ENCODE results near the gene NSD1. TPM values are rescaled to one million over a fixed set of nuclear protein-coding genes. Genes with fewer than 3 reads are reported as not detected.
"Not testable (repeated sequence)": the region's sequence is repeated elsewhere in the genome, so short reads cannot be mapped to it uniquely, and the experiment has no call there.

Gene NSD1
- total RNA-seq, 1 donor from 2014 or later, result 32.4 TPM

GRCh38 chr5:177176175-177176711, 42.7 kb downstream of the NSD1 start:
- H3K4me3 ChIP-seq (ENCODE audit: low read depth, low read length), result no peak overlapping the region
- FAIRE-seq, result no peak

GRCh38 chr5:177177847-177178437, 44.4 kb downstream of the NSD1 start:
- H3K36me3 ChIP-seq (ENCODE audit: control insufficient read depth, insufficient read depth, low read length); H3K4me3 ChIP-seq (ENCODE audit: low read depth, low read length); H3K27me3 ChIP-seq (ENCODE audit: control insufficient read depth, insufficient read depth, low read length); DNase-seq (ENCODE audit: low read depth); FAIRE-seq: not testable (repeated sequence)

More at GRCh38 chr5:177176175-177176711, 42.7 kb downstream of the NSD1 start:
- no peaks in the 10 kb centered on the region for H3K36me3 ChIP-seq (ENCODE audit: control insufficient read depth, insufficient read depth, low read length)
- no peak for DNase-seq (ENCODE audit: low read depth)
- no peaks in the 10 kb centered on the region for H3K27me3 ChIP-seq (ENCODE audit: control insufficient read depth, insufficient read depth, low read length)
- no peak for TF ChIP-seq CTCF (IDR thresholded peaks at IDR 0.05; ENCODE audit: insufficient read depth, low read length, severe bottlenecking)

GRCh38 chr5:177178733-177179304, 45.2 kb downstream of the NSD1 start:
- H3K27me3 ChIP-seq (ENCODE audit: control insufficient read depth, insufficient read depth, low read length), result no peaks in the 10 kb centered on the region
- no peak overlapping the region for H3K4me3 ChIP-seq (ENCODE audit: low read depth, low read length)
- DNase-seq (ENCODE audit: low read depth) (no peak), FAIRE-seq (no peak)
- no peak for TF ChIP-seq CTCF (IDR thresholded peaks at IDR 0.05; ENCODE audit: insufficient read depth, low read length, severe bottlenecking)
- no peaks in the 10 kb centered on the region for H3K36me3 ChIP-seq (ENCODE audit: control insufficient read depth, insufficient read depth, low read length)

- no peak for TF ChIP-seq CTCF (IDR thresholded peaks at IDR 0.05; ENCODE audit: insufficient read depth, low read length, severe bottlenecking)
- Histone ChIP-seq H3K4me3 (ENCODE audit: low read depth, low read length) (no peak overlapping the region), H3K36me3 (ENCODE audit: control insufficient read depth, insufficient read depth, low read length) (no peaks in the 10 kb centered on the region), H3K27me3 (ENCODE audit: control insufficient read depth, insufficient read depth, low read length) (no peaks in the 10 kb centered on the region)
- DNase-seq (ENCODE audit: low read depth) (no peak), FAIRE-seq (no peak)
Observed at GRCh38 chr5:177179431-177179830, 45.9 kb downstream of the NSD1 start.

GRCh38 chr5:177183142-177183541, 49.6 kb downstream of the NSD1 start:
- Histone ChIP-seq H3K36me3 (ENCODE audit: control insufficient read depth, insufficient read depth, low read length) (peaks cover 3% of the 10 kb centered on the region), H3K27me3 (ENCODE audit: control insufficient read depth, insufficient read depth, low read length) (no peaks in the 10 kb centered on the region), H3K4me3 (ENCODE audit: low read depth, low read length) (no peak overlapping the region)
- DNase-seq (ENCODE audit: low read depth) (peak; percentile 84), FAIRE-seq (no peak)
- no peak for TF ChIP-seq CTCF (IDR thresholded peaks at IDR 0.05; ENCODE audit: insufficient read depth, low read length, severe bottlenecking)

- no peaks in the 10 kb centered on the region for H3K27me3 ChIP-seq (ENCODE audit: control insufficient read depth, insufficient read depth, low read length)
- no peak for FAIRE-seq
- no peak for TF ChIP-seq CTCF (IDR thresholded peaks at IDR 0.05; ENCODE audit: insufficient read depth, low read length, severe bottlenecking)
- no peak for DNase-seq (ENCODE audit: low read depth)
- H3K36me3 ChIP-seq (ENCODE audit: control insufficient read depth, insufficient read depth, low read length), result peaks cover 3% of the 10 kb centered on the region
- no peak overlapping the region for H3K4me3 ChIP-seq (ENCODE audit: low read depth, low read length)
Observed at GRCh38 chr5:177183766-177184360, 50.3 kb downstream of the NSD1 start.
